Measurements from ENCODE around the gene LCOR. TPM values are rescaled to one million over a fixed set of nuclear protein-coding genes. Genes with fewer than 3 reads are reported as not detected.

The LCOR gene
- total RNA-seq, 1 donor, result 29.9 TPM

GRCh38 chr10:97003804-97004201, 171.7 kb downstream of the LCOR start:
- no peak for DNase-seq (ENCODE audit: low read depth)
- TF ChIP-seq, protein P1, sequence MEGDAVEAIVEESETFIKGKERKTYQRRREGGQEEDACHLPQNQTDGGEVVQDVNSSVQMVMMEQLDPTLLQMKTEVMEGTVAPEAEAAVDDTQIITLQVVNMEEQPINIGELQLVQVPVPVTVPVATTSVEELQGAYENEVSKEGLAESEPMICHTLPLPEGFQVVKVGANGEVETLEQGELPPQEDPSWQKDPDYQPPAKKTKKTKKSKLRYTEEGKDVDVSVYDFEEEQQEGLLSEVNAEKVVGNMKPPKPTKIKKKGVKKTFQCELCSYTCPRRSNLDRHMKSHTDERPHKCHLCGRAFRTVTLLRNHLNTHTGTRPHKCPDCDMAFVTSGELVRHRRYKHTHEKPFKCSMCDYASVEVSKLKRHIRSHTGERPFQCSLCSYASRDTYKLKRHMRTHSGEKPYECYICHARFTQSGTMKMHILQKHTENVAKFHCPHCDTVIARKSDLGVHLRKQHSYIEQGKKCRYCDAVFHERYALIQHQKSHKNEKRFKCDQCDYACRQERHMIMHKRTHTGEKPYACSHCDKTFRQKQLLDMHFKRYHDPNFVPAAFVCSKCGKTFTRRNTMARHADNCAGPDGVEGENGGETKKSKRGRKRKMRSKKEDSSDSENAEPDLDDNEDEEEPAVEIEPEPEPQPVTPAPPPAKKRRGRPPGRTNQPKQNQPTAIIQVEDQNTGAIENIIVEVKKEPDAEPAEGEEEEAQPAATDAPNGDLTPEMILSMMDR (IDR thresholded peaks at IDR 0.05; ENCODE audit: insufficient read depth, low read length), result no peak
- no peak overlapping the region for H3K4me3 ChIP-seq (ENCODE audit: low read depth, low read length)

- TF ChIP-seq, protein P1 (IDR thresholded peaks at IDR 0.05; ENCODE audit: insufficient read depth, low read length), result no peak
- no peak for DNase-seq (ENCODE audit: low read depth)
- no peak overlapping the region for H3K4me3 ChIP-seq (ENCODE audit: low read depth, low read length)
These were observed 172.5 kb downstream of the LCOR start for GRCh38 chr10:97004591-97004990.

- no peak overlapping the region for H3K4me3 ChIP-seq (ENCODE audit: low read depth, low read length)
- TF ChIP-seq, protein P1 (IDR thresholded peaks at IDR 0.05; ENCODE audit: insufficient read depth, low read length), result no peak
- DNase-seq (ENCODE audit: low read depth), result no peak
These were observed 173.3 kb downstream of the LCOR start for GRCh38 chr10:97005349-97005748.

GRCh38 chr10:97006364-97006763, 174.3 kb downstream of the LCOR start:
- TF ChIP-seq, protein P1 (IDR thresholded peaks at IDR 0.05; ENCODE audit: insufficient read depth, low read length), result no peak
- H3K4me3 ChIP-seq (ENCODE audit: low read depth, low read length), result no peak overlapping the region
- DNase-seq (ENCODE audit: low read depth), result no peak

DNA sequence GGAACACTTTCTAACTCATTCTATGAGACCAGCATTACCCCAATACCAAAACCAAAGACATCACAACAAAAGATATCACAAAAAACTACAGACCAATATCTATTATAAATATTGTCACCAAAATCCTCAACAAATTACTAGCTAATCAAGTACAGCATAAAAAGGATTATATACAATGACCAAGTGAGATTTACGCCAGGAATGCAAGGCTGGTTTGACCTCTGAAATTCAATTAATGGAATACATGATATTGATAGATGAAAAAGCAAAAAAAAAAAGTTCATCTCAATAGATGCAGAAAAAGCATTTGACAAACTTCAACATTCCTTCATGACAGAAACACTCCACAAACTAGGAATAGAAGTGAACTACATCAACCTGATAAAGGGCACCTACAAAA, 175.3 kb downstream of the LCOR start:
- DNase-seq (ENCODE audit: low read depth), result no peak
- TF ChIP-seq, protein P1 (IDR thresholded peaks at IDR 0.05; ENCODE audit: insufficient read depth, low read length), result no peak
- H3K4me3 ChIP-seq (ENCODE audit: low read depth, low read length), result no peak overlapping the region

DNA sequence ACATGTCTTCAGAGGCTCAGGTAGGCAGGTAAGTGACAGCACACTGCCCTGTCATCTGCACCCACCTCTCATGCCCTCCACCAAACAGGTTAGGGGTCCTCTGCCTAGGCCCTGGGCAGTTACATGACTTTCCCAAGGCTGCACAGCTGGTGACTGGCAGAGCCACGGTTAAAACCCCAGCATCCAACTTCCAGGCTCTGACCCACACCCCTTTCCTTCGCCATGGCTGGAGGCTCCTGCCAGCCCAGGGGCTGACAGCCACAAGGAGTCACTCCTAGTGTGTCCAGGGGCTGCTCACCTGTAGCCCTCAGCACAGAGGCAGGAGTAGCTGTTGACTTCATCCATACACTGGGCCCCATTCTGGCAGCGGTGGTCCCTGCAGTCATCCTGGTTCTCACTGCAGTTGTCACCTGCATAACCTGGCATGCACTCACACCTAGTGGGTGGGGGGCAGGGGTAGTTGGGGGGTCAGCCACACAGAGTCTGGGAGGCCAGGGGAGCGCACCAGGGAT, 178.7 kb downstream of the LCOR start:
- TF ChIP-seq, protein P1 (IDR thresholded peaks at IDR 0.05; ENCODE audit: insufficient read depth, low read length), result no peak
- no peak for DNase-seq (ENCODE audit: low read depth)
- H3K4me3 ChIP-seq (ENCODE audit: low read depth, low read length), result no peak overlapping the region

- DNase-seq (ENCODE audit: low read depth), result no peak
- TF ChIP-seq, protein P1 (IDR thresholded peaks at IDR 0.05; ENCODE audit: insufficient read depth, low read length), result no peak
- no peak overlapping the region for H3K4me3 ChIP-seq (ENCODE audit: low read depth, low read length)
These were observed 179.3 kb downstream of the LCOR start for GRCh38 chr10:97011397-97011796.
